Measurements from ENCODE around the gene METTL24. TPM values are rescaled to one million over a fixed set of nuclear protein-coding genes. Genes with fewer than 3 reads are reported as not detected.

The METTL24 gene
- total and polyA plus RNA-seq, 2 of the 13 experiments (the other 11 are each of a cell fraction or from before 2014, with no cell fraction given) = not detected

GRCh38 chr6:110399219-110400071, 41.3 kb upstream of the METTL24 start (continued):
- no peak for TF ChIP-seq LBX2 (CRISPR knock-in tag; IDR thresholded peaks at IDR 0.05; ENCODE audit: borderline replicate concordance)
- no peak for TF ChIP-seq ZNF101 (CRISPR knock-in tag; IDR thresholded peaks at IDR 0.05; ENCODE audit: borderline replicate concordance, low read depth)
- TF ChIP-seq GPN1 (CRISPR knock-in tag; IDR thresholded peaks at IDR 0.05; ENCODE audit: borderline replicate concordance) = no peak

- H2AFZ ChIP-seq (ENCODE audit: low read length) = no peak overlapping the region
Measured at GRCh38 chr6:110398778-110399177, 40.6 kb upstream of the METTL24 start.

More at GRCh38 chr6:110398778-110399177, 40.6 kb upstream of the METTL24 start:
- no peak for TF ChIP-seq ZBTB46 (CRISPR knock-in tag; IDR thresholded peaks at IDR 0.05; ENCODE audit: borderline replicate concordance)
- no peak for TF ChIP-seq SP2 (CRISPR knock-in tag; IDR thresholded peaks at IDR 0.05)
- Histone ChIP-seq H4K20me1 (ENCODE audit: insufficient read depth, low read length) (no peaks in the 10 kb centered on the region), H3K79me2 (ENCODE audit: insufficient read depth, low read length) (no peaks in the 10 kb centered on the region), H3K27me3 (ENCODE audit: control insufficient read depth in 1 of 2, insufficient read depth in 2 of 2, low read length in 2 of 2) (no peaks in the 10 kb centered on the region), H3K27ac (ENCODE audit: extremely low read length, insufficient read depth, low read length) (no peak overlapping the region), H3K36me3 (replicated peaks in 1 of 2; ENCODE audit: control insufficient read depth in 1 of 2, insufficient read depth in 2 of 2, low read length in 2 of 2) (no peaks in the 10 kb centered on the region), H3K4me3 (replicated peaks in 1 of 3; ENCODE audit: insufficient read depth in 1 of 3, low read depth in 2 of 3, low read length in 3 of 3) (no peak overlapping the region), H3K9ac (ENCODE audit: insufficient read depth, low read depth, low read length) (no peak overlapping the region), H3K9me3 (ENCODE audit: low read length) (no peaks in the 10 kb centered on the region), H3K4me2 (ENCODE audit: low read depth, low read length) (no peak overlapping the region), H3K4me1 (ENCODE audit: insufficient read depth, low read length) (no peaks in the 10 kb centered on the region)
- ChIA-PET CTCF (ENCODE audit: low intra/inter-chr PET ratio, low total read pairs) (no interaction called here), POLR2A (no interaction called here)
- no peak for FAIRE-seq
- in situ Hi-C loops (cut with HindIII; ENCODE audit: extremely low pct_ligation_motif_present, low pct_unique_long_range_greater_than_20kb) = loop anchor here (10.0 to 25.0 kb wide), 4 partner anchors 224 to 861 kb away; partner anchors contain the start of gene WASF1
- DNase-seq (ENCODE audit: low spot score) = no peak
- intact Hi-C loops (cut with micrococcal nuclease; ENCODE audit: unreplicated experiment) = no loop called here
- no peak for ATAC-seq
- no TSS peak for BruUV-seq (replicated peaks)
- WGBS (ENCODE audit: low lambda C conversion rate) = 87% methylated on average over 4 of the region's 4 CpGs

Measured in HepG2 (cell line).